Adrenal gland (tissue), 12 donors: ENCODE measurements around the gene MNAT1. TPM values are rescaled to one million over a fixed set of nuclear protein-coding genes. Genes with fewer than 3 reads are reported as not detected.
A peak's percentile ranks its signal among the peaks of the same experiment; 100 is the strongest.

Source experiments
- DNase-seq, 7 donors: peaks; one replicate each; pipeline ENCODE4 v3.0.0-alpha.2; 2019 to 2020
- H3K27ac ChIP-seq, 5 donors: fragments of 200-600 bp; sonication (generic) in 4 of 5; 1 replicate in 3 of 5; 2 replicates in 2 of 5; pipeline versions ENCODE4 v1.5.1 to v1.8.0; 2016 to 2020; ENCODE audit warnings: mild to moderate bottlenecking in 1 of 5
- H3K27me3 ChIP-seq: fragments of 200-600 bp; 2 replicates; pipeline ENCODE4 v1.8.0; 2021
- H3K36me3 ChIP-seq, 2 donors: fragments of 200-600 bp; replicated peaks in 1 of 2; 1 replicate in 1 of 2; 2 replicates in 1 of 2; pipeline versions ENCODE4 v1.5.1 to v1.8.0; 2018 to 2022
- H3K4me1 ChIP-seq, 2 donors: fragments of 200-600 bp; replicated peaks in 1 of 2; 1 replicate in 1 of 2; 2 replicates in 1 of 2; pipeline versions ENCODE4 v1.5.1 to v1.8.0; 2018 to 2021
- H3K4me3 ChIP-seq, 4 donors: fragments of 200-600 bp; sonication (generic) in 3 of 4; one replicate each; pipeline ENCODE4 v1.5.1; 2016 to 2018
- H3K9me3 ChIP-seq, 3 donors: fragments of 200-600 bp; sonication (generic) in 1 of 3; replicated peaks in 1 of 3; 1 replicate in 2 of 3; 2 replicates in 1 of 3; pipeline versions ENCODE4 v1.5.1 to v1.8.0; 2016 to 2021
- POLR2A ChIP-seq, 2 donors: fragments of 450-650 bp; IDR thresholded peaks; one replicate each; pipeline ENCODE4 v1.6.1; 2017; ENCODE audit warnings: antibody characterized with exemption in 2 of 2, mild to moderate bottlenecking in 2 of 2, moderate library complexity in 1 of 2
- WGBS, 4 donors: extraction: QIAGEN DNeasy Blood & Tissue Kit in 2 of 4; methylation state at CpG; one replicate each; pipeline versions ENCODE4 v1.1.5 to v1.1.7; 2013 to 2017; 5-methylcytosine and 5-hydroxymethylcytosine counted together
- intact Hi-C, 2 donors: fragments of 100-400 bp; cut with DNase I; formaldehyde crosslinking; loops; one replicate each; pipeline versions ENCODE4 v1.14.1 to v1.15.0; 2022 to 2023
- polyA plus RNA-seq, 3 donors: library from polyadenylated mRNA; stranded (reverse); fragments of 200-250 nt in 2 of 3; fragments of 350-450 nt in 1 of 3; fragmentation: Illumina TruSeq in 1 of 3; extraction: RNeasy Lipid Tissue Mini Kit (QIAGEN cat#74804) in 1 of 3; gene quantifications; one replicate each; pipeline ENCODE4 v1.2.3, GENCODE V29; 2013 to 2014
- total RNA-seq, 9 donors: library from RNA; depleted of rRNA in 4 of 9; stranded (reverse); fragments of >200 nt in 4 of 9; fragments of 120-200 nt in 1 of 9; fragmentation: NEBNext Ultra II Directional in 1 of 9; extraction: Animal tissue kit (Norgen Biotek cat#: 25700) in 1 of 9; gene quantifications; one replicate each; pipeline versions ENCODE4 v1.1.0 to v1.2.4, GENCODE V29; 2013 to 2023
- TF ChIP-seq, protein P1 (sequence below), 6 experiments: fragments of 450-650 bp in 4 of 6; fragments of 200-600 bp in 2 of 6; sonication (generic) in 1 of 6; IDR thresholded peaks; 1 replicate in 5 of 6; 2 replicates in 1 of 6; pipeline versions ENCODE4 v1.5.1 to v1.8.0; 2016 to 2021; ENCODE audit warnings: antibody characterized with exemption in 6 of 6, mild to moderate bottlenecking in 2 of 6, moderate library complexity in 1 of 6
- donor health status: healthy with polysubstance abuse.
- donor health status: Bipolar disorder and iron deficiency.
- donor health status: DM: yes; HTN: yes; CAD: no.
- donor health status: DM: no; HTN: no; CAD: no.
- donor health status: DM: no; HTN: no; CAD: no.
- donor health status: DM: yes; HTN: yes; CAD: no.

MNAT1 gene
- total and polyA plus RNA-seq, 12 donors: 11.7 to 69.2 (median 29.0) TPM

DNA sequence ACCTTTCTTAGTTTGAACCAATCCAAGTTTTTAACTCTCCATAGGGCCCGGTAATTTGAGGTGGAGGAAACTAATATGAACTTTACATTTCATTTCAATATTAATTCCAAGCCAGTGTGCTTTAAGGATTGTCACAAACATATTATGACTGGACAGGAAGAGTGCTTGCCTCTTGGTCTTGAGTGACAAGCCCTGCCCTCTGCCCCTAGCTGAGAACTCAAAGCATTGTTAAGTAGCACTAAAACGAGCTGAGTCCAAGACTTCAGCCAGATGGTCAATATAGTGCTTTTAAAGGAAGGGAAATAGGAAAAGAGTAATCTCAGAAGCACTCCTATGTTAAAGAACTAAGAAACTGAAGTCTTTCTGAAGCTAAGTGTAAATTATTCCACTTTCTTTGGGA is 229.2 kb downstream of the MNAT1 start:
- peaks cover 0 to 14% of the 10 kb centered on the region in 2 donors for H3K4me1 ChIP-seq
- TF ChIP-seq, protein P1, sequence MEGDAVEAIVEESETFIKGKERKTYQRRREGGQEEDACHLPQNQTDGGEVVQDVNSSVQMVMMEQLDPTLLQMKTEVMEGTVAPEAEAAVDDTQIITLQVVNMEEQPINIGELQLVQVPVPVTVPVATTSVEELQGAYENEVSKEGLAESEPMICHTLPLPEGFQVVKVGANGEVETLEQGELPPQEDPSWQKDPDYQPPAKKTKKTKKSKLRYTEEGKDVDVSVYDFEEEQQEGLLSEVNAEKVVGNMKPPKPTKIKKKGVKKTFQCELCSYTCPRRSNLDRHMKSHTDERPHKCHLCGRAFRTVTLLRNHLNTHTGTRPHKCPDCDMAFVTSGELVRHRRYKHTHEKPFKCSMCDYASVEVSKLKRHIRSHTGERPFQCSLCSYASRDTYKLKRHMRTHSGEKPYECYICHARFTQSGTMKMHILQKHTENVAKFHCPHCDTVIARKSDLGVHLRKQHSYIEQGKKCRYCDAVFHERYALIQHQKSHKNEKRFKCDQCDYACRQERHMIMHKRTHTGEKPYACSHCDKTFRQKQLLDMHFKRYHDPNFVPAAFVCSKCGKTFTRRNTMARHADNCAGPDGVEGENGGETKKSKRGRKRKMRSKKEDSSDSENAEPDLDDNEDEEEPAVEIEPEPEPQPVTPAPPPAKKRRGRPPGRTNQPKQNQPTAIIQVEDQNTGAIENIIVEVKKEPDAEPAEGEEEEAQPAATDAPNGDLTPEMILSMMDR (IDR thresholded peaks at IDR 0.05): no peak
- no peak for TF ChIP-seq POLR2A (IDR thresholded peaks at IDR 0.05)
- 66 to 69% (median 68%) methylated on average over 2 of the region's 2 CpGs for WGBS, 4 donors
- intact Hi-C loops: no loop called here
- H3K27ac ChIP-seq: no peak overlapping the region
- H3K27me3 ChIP-seq: no peaks in the 10 kb centered on the region
- H3K4me3 ChIP-seq: no peak overlapping the region
- no peaks in the 10 kb centered on the region for H3K36me3 ChIP-seq
- DNase-seq: no peak
- H3K9me3 ChIP-seq: peaks cover 0 to 6% (median 4%) of the 10 kb centered on the region in 3 donors

DNA sequence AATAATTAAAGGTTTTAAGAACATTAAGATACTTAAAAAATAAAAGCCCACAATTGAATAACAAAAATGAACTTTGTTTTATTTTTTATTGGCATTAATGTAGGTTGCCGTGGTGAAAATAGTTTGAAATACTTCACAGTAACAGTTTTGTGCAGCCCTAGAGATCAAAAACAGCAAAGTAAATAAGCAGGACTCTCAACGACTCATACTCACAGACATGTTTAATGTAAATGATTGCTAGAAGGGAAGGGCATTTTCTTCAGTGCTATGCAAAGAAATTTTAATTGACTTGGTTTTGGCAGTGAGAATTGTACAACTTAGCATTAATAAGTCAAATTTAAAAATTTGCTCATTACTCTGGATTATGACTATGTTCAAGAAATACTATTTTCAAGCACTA is 230.3 kb downstream of the MNAT1 start:
- no peak overlapping the region for H3K27ac ChIP-seq
- no peaks in the 10 kb centered on the region for H3K36me3 ChIP-seq
- intact Hi-C loops: no loop called here
- DNase-seq: no peak
- 79 to 90% (median 85%) methylated on average over 2 of the region's 2 CpGs for WGBS, 4 donors
- H3K27me3 ChIP-seq: no peaks in the 10 kb centered on the region
- H3K4me3 ChIP-seq: no peak overlapping the region
- TF ChIP-seq POLR2A (IDR thresholded peaks at IDR 0.05): no peak
- TF ChIP-seq, protein P1 (IDR thresholded peaks at IDR 0.05): no peak
- peaks cover 0 to 4% (median 0%) of the 10 kb centered on the region in 3 donors for H3K9me3 ChIP-seq
- peaks cover 0 to 14% of the 10 kb centered on the region in 2 donors for H3K4me1 ChIP-seq

DNA sequence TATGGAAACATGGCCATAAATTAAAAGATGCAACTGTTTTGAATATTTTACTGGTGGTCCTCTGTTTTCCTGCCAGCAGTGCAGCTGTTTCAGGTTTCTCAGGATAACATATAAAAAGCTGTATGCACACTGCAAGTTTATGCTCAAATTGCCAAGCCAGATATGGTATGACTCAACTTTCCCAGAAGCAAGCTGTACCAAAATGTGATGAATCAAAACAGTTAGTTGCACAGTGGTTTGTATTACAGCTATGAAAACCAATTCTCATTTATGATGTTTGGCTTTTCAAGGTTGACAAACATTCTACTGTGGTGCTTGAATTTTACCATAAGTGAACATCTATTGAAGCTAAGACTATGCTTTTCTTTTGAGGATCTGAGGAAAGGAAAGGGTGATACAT is 230.8 kb downstream of the MNAT1 start:
- H3K27me3 ChIP-seq: no peaks in the 10 kb centered on the region
- DNase-seq: peak in 3 of 7 donors; percentile 7 to 22 (median 20)
- no peak for TF ChIP-seq POLR2A (IDR thresholded peaks at IDR 0.05)
- TF ChIP-seq, protein P1 (IDR thresholded peaks at IDR 0.05): no peak
- no peaks in the 10 kb centered on the region for H3K36me3 ChIP-seq
- intact Hi-C loops: no loop called here
- H3K27ac ChIP-seq: no peak overlapping the region
- H3K9me3 ChIP-seq: peaks cover 0 to 4% (median 0%) of the 10 kb centered on the region in 3 donors
- peaks cover 0 to 14% of the 10 kb centered on the region in 2 donors for H3K4me1 ChIP-seq
- H3K4me3 ChIP-seq: no peak overlapping the region

DNA sequence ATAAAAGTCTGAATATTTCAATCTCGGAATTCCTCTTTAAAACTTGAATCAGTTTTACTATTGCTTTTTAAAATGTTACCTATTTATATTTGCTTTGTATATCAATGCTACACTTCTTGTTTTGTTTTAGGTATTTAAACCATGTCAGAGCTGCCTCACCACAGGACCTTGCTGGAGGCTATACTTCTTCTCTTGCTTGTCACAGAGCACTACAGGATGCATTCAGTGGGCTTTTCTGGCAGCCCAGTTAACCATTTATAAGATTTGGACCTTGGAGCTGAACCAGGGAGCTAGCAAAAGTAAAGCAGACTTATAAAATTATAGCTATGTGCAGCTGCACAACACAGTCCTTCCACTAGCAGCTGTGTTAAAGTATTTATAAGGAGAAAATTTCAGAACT is 233.5 kb downstream of the MNAT1 start:
- DNase-seq: no peak
- H3K36me3 ChIP-seq: no peaks in the 10 kb centered on the region
- H3K4me1 ChIP-seq: peaks cover 0 to 14% of the 10 kb centered on the region in 2 donors
- no peak overlapping the region for H3K4me3 ChIP-seq
- whole genome bisulfite sequencing, 4 donors: 82 to 93% (median 90%) methylated on average over 1 of the region's 1 CpG
- TF ChIP-seq POLR2A (IDR thresholded peaks at IDR 0.05): no peak
- TF ChIP-seq, protein P1 (IDR thresholded peaks at IDR 0.05): no peak
- intact Hi-C loops: no loop called here
- peaks cover 0 to 4% (median 0%) of the 10 kb centered on the region in 3 donors for H3K9me3 ChIP-seq
- H3K27me3 ChIP-seq: no peaks in the 10 kb centered on the region
- H3K27ac ChIP-seq: no peak overlapping the region
